Spleen (tissue), 7 donors: ENCODE measurements around the gene CTDSPL.

Source experiments
- CTCF ChIP-seq, 11 experiments: fragments of 200-600 bp in 7 of 11; fragments of 450-650 bp in 4 of 11; sonication (generic) in 4 of 11; IDR thresholded peaks in 8 of 11; conservative IDR thresholded peaks in 3 of 11; 1 replicate in 7 of 11; 2 replicates in 4 of 11; pipeline versions ENCODE4 v1.4.0 to v1.8.0; 2016 to 2021; ENCODE audit warnings: antibody characterized with exemption in 11 of 11, inconsistent platforms in 4 of 11, mild to moderate bottlenecking in 1 of 11
- POLR2A ChIP-seq, 3 donors: fragments of 450-650 bp; IDR thresholded peaks; one replicate each; pipeline ENCODE4 v1.5.1; 2017; ENCODE audit warnings: antibody characterized with exemption in 3 of 3, mild to moderate bottlenecking in 1 of 3
- POLR2AphosphoS5 ChIP-seq, 3 donors: sonication (generic); formaldehyde crosslinking; IDR thresholded peaks; one replicate each; pipeline ENCODE4 v1.5.1; 2017; ENCODE audit warnings: antibody characterized with exemption in 3 of 3
- donor health status: DM: no; HTN: no; CAD: no; lungs with moderate emphysema.
- donor health status: DM: no; HTN: no; CAD: no.
- donor health status: DM: no; HTN: no; CAD: no.

GRCh38 chr3:37993067-37993455, 131.4 kb downstream of the CTDSPL start:
- TF ChIP-seq CTCF (IDR thresholded peaks at IDR 0.05 in 8 of 11, conservative IDR thresholded peaks at IDR 0.05 in 3 of 11) (no peak), POLR2AphosphoS5 (IDR thresholded peaks at IDR 0.05) (no peak), POLR2A (IDR thresholded peaks at IDR 0.05) (no peak)
